IPS DF 4.7 (cell line): ENCODE data around the gene FYCO1.

Source experiments
- DNase-seq: peaks from one replicate; pipeline ENCODE4 v3.0.0-alpha.2; 2013; ENCODE audit warnings: low spot score; ENCODE audit errors: extremely low read depth

Gene FYCO1

DNA sequence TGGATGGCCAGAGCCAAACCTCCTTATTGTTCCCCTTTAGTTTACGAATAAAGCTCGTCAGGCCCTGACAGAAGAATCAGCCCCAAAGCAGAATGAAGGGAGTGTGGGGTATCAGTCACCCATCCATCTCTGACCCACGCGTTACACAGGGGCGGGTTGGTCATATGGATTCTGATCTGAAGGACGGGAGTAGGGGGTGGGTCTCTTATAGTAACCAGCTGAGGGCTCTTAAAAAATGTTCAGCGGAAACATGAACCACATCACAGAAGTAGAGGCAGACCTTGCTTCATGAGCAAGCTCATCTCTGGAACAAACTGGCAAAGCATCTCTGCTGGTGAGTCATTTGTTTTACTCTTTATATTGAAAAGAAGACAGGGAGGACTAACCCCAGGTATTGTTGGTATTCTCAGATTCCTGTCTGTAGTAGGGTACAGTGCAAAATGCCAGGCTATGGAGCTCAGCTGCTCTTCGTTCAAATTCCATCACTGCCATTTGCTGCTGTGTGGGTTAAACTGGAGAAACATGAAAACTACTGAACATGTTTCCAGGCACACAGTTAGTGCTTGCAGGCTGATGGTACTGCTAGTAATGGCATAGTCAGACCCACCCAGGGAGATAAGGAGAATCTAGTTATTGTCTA, 52.3 kb downstream of the FYCO1 start, which contains the start of gene CXCR6:
CXCR6 (plus strand) TSS at position 258 of the 640 bp plus-strand sequence. CDS start 3,018 bp downstream, outside the sequence.
- no peak for DNase-seq

DNA sequence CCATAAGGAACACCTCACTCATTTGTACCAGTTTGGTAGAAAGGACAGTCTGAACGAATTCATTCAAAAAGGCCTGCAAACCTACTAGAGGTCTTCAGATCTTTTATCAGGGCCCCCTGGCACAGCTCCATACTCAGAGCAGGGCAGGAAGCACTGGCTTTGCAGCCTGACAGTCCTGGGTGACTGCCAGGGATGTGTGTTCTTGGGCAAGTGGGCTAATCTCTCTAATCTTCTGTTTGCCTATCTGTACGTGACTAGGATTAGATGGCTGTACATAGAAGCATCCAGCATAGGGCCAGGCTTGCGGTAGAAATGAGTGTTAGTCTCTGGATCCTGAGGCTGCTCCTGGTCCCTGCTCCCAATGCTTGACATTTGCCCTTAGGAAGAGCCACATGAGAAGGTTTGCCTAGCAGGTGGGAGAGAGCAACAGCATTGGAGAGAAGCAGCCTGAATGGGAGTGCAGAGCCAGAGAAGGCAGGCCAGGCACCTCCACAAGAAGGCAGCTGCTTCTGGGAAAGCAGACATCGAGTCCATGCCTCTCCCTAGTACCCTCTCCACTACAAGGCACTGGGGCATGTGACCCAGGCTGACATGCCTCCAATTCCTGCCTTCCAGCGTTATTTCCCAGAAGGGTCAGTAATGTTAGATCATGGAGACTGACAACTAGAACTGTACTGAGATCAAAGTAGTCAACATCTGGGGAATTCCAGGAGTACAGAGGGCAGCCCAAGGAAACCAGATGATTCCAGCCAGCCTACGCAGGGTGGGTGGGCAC, 53.4 kb downstream of the FYCO1 start:
- no peak for DNase-seq

DNA sequence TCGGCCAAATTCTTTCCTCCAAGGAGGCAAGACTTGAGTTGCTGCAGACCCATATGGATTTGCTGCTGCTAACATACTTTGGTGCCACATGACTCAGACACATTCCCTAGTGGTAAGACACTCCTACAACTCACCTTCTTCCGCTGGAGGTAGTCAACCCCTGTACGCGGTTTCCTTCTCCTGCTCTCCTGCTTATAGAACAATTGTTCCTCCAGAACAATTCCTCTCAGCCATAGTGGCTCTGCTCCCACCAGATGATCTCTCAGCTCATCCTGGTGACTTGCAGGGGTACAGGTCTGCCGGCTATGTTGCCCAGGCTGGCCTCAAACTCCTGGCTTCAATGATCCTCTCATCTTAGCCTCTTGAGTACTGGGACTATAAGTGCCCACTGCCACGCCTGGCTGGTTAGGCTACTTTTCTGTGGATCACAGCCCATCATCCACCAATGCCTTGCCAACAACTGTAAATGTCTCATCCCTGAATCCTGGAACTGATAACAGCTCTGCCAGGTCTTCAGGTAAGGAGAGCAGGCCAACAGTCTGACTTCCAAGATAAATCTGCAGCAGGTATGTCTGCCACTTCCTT, 54.8 kb downstream of the FYCO1 start:
- DNase-seq: no peak

DNA sequence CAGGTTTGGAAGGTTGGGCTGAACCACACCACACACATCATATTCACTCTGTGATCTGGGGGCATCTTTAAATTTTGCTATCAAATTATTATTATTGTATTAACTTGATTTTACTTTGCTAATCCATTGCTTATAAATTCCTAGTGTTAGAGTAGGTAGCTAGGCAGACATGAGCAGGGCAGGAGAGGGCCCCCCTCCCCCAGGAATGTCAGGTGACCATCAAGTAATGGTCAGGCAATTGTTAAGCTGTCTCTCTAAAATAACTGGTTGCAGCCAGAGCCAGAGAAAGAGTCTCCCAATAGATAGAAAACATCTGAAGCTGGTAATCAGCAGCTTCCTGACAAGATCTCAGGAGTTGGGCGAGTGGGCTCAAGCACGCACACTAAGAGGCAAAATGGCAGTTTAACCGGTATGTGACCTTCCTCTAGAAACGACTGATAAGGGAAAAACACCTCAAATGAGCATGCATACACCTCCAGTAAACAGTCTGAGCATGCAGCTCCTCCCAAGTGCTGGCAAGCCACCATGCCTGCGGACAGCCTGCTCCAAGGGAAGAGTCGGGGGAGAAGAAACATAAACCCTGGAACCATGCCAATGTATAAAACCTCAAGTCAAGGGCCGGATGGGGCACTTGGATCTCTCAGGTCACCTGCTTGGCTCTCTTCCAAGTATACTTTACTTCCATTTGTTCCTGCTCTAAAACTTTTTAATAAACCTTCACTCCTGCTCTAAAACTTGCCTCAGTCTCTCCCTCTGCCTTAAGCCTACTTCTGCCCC, 55.4 kb downstream of the FYCO1 start:
- DNase-seq: no peak

DNA sequence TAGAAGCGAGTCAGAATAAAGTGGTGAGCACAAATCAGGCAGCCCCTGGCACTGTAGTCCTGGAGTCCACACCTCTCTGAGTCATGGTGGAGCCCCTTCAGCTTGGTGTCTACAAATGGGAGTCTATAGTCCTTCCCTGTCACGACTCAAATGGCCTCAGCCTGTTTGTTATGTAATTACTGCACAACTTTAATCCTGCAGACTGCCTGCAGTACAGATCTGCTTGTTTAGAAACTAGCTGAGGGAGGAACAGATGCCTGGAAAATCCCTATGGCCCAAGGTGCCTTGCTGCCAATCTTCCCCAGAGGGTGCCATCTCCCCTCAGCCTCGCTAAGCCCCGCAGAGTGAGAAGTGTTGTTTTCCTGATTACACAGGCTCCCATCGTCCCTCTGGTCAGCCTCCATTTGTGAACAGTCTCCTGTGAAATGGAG, 56.3 kb downstream of the FYCO1 start:
- DNase-seq: no peak

DNA sequence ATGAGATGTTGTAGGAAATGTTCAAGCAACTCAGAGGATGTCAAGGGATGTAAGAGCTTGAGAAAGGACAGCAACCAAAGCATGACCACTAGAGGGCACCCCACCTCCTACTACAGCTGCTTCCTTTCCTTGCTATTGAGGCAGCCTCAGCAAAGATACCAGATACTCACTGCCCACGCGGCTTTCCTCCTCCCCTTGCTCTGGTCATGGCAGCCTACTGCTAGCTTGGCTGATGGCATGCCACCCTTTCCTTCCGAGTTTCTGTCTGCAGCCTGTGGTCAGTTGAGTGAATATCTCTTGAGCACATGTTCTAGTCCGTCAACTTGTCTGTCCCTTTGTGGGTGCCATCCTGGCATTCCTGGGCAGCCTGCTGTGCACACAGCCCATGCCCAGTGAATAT, 56.8 kb downstream of the FYCO1 start:
- DNase-seq: peak; percentile 90

DNA sequence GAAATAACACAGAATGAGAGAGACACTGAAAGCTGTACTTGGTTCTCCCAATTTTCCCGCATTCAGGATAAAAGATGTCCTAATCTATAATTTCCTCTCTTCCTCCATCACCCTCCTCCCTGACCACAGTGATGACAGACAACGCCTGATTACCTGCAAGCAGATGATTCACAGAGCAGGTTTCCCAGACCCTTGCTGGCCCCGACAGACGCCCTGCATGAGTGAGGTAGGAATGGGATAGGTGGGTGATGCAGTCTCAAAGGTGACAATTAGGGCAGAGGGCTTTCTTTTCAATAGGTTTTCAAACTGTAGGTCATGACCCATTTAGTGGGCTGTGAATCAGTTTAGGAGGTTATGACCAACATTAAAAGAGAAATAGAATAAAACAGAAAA, 57.6 kb downstream of the FYCO1 start:
- DNase-seq: no peak

DNA sequence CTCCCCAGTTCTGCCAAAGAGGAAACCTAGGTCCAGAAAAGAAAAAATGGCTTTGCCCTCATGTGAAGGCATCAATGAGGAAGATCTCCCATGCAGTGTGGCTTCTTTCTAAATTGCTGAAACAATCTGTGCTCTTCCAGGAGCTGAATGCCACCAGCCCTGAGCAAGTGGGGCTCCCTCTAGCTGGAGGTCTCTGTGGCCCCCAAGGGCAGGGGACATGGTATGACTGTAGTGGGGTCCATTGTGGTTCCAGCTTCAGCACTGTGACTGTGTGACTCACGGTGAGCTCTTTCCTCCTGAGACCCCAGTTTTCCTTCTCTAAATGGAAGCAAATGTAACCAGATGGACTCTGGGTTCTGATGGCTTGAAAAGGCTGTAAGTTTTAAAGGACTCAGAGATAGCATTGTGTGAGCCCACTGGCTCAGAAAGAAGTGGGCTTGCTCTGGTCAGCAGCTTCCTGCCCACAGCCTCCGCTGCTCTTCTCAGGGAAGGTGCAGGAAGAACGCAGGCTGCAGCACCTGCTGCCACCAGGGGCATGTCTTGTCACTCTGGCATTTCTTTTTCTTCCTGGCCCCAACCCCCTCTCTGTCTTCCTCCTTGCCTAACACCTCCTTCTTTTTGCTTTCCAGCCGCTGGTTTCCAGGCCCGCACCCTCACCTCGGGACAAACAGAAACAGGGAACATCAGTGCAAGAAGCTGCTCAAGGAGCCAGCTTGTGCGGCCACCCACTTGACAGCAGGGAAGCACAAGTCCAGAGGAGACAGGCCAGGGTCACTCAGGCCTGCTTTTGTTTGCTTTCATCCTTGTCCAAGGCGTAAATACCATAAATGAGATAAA, 58.2 kb downstream of the FYCO1 start:
- no peak for DNase-seq

DNA sequence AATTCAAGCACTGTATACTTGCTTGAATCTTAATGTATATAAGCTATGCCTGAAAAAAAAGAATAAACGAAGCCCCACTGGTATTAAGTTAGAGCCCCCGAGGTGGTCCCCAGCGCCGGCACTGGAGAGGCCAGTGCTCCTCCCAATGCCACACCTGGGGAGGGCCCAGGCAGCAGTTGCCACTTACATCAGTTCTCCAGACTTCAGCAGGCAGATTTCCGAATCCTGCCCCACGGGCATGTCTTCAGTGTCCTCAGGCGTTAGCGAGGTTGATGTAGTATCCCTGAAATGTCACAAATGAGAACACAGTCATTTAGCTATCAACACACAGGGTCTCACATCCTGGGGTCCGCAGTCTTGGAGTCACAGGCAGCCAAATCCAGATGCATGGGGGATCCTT, 59.4 kb downstream of the FYCO1 start:
- DNase-seq: no peak

DNA sequence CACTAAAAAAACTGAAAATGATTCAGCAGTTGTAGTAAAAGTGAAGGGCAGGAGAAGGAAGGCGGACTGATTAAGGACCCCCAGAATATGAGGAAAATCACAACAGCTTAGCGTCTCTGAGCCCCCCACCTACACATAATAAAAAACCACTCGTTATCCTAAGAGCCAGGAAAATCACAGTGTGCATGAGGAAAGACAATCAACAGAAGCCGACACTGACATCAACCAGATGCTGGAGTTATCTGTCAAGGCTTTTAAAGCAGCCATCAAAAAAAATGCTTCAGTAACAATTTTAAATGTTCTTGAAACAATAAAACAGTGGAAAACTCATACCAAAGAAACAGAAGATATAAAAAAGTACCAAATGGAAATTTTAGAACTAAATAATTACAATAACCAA, 62.0 kb downstream of the FYCO1 start:
- no peak for DNase-seq

DNA sequence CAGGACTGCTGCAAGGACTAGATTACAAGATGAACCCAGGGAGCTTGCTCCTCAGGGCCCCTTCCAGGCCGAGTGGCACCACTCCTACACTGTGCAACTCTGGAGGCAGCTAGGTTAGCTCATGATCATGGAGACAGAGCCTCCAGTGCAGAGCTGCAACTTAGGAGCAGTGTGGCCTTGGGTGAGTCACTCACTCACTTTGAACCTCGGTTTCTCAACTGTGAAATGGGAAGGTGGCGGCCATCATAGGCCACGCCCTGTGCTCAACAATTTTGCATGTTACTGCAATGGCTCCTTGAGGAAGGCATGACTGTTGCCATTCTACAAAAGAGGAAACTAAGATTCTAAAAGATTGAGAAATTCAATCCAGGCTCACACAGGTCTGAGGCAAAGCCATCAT, 63.5 kb downstream of the FYCO1 start:
- DNase-seq: no peak

DNA sequence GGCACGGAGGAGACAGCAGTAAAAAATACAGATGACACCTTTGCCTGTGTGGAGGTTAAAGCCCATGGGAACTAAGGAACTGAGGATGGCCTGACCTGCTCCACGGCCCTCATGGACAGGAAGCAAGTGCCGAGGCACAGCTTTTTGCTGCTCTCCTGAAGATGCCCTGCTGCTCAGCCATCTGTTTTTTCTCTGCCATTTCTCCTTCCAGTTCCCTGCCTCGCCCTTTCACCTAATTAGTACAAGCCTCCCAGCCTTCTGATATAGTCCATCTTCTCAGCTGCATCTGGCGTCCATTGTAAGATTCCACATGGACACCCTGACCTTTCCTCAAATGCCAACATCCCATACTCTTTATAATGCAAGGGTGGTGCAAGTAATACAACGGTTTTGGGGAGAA, 64.1 kb downstream of the FYCO1 start:
- no peak for DNase-seq

DNA sequence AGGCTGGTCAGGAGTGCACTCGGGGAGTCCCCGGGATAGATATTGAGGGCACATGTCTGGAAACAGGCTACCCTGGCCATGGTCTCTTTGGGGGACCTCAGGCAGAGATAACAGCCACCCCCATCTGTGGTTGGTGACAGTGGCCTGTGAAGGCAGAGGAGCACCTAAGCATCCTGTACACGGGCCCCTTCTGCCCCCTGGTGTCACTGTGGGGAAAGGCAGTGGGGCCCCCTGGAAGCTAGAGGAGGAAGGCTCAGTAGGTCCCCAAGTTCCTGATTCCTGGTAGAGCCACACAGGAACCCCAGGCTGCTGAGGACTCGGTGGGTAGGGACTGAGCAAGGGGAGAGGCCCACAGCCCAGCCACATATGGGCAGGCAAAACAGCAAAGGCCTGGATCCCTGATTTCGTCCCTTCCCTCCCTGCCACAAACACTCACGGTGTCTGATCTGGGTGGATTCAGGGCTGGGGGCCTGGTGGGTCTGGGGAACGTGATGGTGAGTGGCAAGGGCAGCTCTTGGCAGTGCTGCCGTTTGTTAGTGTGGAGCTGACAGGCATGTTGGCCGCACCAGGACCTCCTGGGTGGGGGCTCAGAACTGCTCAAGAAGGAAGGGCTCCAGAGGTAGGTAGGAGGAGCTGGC, 66.5 kb downstream of the FYCO1 start:
- DNase-seq: no peak

DNA sequence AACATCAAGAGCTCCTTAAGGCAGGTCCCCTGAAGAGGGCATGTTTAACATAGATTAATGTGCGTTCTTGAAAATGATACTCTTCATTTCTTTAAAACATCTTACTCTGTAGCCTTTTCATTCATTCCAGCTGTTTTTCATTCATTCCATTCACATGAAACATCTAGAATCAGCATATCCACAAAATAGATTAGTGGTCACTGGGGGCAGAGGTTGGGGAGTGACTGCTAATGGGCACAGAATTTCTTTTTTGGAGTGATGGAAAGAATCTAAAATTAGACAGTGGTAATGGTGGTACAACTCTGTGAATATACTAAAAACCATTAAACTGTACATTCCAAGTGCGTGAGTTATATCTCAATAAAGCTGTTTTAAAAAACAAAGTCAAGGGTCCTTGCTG, 67.7 kb downstream of the FYCO1 start:
- DNase-seq: no peak

DNA sequence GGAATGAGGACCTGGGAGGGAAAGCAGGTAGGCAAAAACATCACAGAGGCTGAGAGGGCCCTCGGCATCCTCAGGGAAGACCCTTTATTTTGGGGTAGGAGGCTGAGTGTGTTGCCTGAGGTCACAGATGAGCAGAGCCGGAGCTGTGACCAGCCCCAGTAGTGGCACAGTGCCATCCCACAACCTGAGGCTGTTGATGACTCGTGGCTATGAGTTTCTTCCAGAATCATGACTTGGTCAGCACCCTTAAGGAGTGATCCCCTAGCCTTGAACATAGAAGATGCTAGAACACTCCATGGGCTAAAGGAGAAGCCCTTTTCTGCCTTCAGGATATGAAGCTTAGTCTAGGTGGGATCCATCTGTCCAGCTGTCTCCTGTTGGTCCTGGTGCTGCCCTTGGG, 71.9 kb downstream of the FYCO1 start:
- no peak for DNase-seq

DNA sequence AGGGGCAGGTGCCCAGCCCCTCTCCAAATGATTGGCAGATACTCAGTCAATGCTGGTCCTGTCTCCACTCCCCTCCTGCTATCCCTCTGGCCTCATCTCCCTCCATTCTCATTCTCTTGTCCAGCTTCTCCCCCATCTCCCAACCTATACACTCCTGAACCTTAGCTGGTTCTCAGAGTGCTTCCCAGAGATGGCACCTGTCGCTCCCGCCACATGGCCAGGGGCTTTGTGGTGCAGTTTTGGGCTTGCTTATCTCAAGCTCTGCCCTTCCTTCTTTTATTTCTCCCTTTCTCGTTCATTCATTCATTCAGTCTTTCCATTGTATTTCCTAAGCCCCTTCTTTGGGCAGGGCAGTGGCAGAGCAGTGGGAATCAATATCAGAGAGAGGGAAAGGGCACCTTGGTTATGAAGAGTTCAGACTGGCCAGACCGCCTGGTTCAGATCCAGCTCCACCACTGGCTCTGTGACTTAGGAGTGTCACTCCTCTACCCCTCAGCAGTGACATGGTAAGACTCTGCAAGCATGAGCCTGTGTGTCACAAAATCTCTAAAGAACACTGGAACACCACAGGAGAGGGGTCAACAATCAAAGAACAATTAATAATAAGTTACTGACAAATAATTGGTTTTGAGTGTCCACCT, 72.6 kb downstream of the FYCO1 start:
- no peak for DNase-seq

DNA sequence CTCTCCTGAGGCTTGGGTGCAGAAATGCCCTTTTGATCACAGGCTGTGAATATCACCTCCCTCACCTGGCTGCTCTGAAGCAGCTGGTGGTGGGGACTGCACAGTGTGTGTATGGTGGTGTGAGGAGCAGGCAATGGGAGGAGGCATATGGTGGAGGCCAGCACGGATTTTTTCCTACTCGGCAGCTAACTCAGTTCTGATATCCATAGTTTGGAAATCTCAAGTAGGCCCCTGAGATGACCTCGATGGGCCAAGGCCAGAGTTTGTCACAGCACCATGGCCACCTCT, 73.6 kb downstream of the FYCO1 start:
- no peak for DNase-seq

DNA sequence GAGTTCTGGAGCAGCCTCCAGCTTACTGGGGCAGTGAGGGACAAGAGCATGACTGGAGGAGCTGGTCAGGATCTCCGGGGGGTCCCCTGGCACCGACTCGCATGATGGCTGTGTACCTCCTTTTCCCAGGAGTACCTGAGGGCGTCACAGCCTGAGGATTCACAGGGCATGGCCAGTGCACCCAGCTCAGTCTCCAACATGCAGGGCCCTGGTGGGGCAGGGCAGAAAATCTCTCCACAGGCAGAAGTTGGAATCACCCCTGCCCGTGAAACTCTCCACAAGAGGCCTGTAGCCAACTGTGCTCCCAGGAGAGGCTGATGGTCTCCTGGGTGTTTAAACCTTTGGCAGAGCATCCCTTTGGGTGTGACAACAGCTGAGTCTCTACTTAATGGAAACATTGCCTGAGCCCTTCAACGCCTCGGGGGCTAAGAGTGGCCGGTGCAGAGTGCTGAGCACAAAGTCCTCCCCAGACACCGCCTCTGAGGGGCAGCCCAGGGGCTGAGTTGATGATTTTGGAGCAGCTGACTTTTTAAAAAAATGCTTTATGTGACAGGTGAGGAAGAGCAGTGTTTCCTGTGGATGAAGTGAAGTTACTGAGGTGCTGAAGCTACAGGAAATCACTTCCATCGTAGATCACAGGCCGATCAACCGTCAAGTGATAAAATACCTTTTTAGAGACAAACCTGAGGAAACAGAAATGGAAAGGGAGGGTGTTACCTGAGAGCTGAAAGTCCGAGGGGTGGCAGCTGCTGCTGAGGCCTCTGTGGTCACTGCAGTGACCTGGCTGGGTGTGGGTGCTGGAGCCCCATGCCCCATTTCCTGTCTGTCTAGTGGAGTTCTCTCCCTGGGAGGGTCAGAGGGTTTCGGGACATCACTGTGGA, 74.2 kb downstream of the FYCO1 start:
- no peak for DNase-seq

DNA sequence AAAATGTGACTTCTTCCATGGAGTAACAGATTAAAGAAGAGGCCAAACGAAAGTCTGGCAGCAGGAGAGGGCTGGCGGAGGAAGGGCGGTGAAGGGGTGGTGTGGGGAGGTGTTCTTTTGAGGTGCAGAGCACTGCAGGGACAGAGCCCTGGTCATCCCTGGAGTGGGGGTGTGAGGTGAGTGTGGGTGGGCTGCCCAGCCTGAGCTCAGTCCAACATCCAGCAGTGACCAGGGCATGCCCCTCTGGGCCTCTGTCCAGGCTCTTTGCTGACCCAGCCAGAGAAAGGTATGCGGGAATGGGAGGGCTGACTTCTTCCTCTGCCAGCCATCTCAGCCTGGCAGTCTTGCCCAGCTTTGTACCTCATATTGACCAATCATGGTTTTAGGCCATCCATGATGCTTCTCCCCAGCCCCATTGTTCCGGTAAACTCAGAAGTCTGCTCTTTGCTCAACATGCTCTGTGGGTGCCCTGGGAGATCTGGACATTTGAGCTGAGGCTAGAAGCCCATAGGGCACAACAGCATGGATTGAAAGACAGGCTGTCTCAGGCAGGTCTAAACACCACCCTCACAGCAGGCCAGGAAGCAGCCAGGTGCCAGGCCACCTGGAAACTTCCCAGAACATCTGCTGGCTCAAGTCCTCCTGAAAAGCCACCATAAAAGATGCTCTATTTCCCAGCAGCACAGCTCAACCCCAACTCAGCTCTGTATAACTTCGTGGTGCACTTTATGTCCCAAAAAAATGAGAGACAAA, 78.3 kb downstream of the FYCO1 start:
- no peak for DNase-seq
